GM19468 (cell line): ENCODE results near the gene EGFR.

Source experiments
- ATAC-seq: cut with Tn5 transposase; IDR thresholded peaks from one replicate; pipeline ENCODE4 v1.9.1; 2021; ENCODE audit warnings: mild to moderate bottlenecking, moderate library complexity, moderate number of reproducible peaks; ENCODE audit not compliant: unreplicated experiment; ENCODE audit errors: extremely low read depth

The EGFR gene

GRCh38 chr7:55005241-55005851, 13.5 kb upstream of the EGFR start:
- no peak for ATAC-seq

GRCh38 chr7:55006499-55006898, 12.3 kb upstream of the EGFR start:
- ATAC-seq: no peak

- ATAC-seq: no peak
Measured at GRCh38 chr7:55013851-55014250, 5.0 kb upstream of the EGFR start.

GRCh38 chr7:55016061-55016745, 2.6 kb upstream of the EGFR start:
- no peak for ATAC-seq

GRCh38 chr7:55016746-55017090, 2.1 kb upstream of the EGFR start:
- no peak for ATAC-seq

GRCh38 chr7:55017841-55018240, 976 bp upstream of the EGFR start:
- no peak for ATAC-seq

- ATAC-seq: no peak
Measured at GRCh38 chr7:55019191-55019690, 424 bp downstream of the EGFR start.

- ATAC-seq: no peak
Measured at GRCh38 chr7:55019691-55020465, 1.1 kb downstream of the EGFR start.

GRCh38 chr7:55020466-55020871, 1.7 kb downstream of the EGFR start:
- ATAC-seq: no peak

GRCh38 chr7:55021053-55021452, 2.2 kb downstream of the EGFR start:
- ATAC-seq: no peak

GRCh38 chr7:55022002-55022985, 3.5 kb downstream of the EGFR start:
- ATAC-seq: no peak

- ATAC-seq: no peak
Measured at GRCh38 chr7:55023841-55024505, 5.2 kb downstream of the EGFR start.

GRCh38 chr7:55024776-55025175, 6.0 kb downstream of the EGFR start:
- ATAC-seq: no peak

- ATAC-seq: no peak
Measured at GRCh38 chr7:55026086-55026790, 7.4 kb downstream of the EGFR start.

GRCh38 chr7:55026867-55027490, 8.2 kb downstream of the EGFR start:
- ATAC-seq: no peak

- ATAC-seq: no peak
Measured at GRCh38 chr7:55028011-55028410, 9.2 kb downstream of the EGFR start.

GRCh38 chr7:55030314-55030713, 11.5 kb downstream of the EGFR start:
- ATAC-seq: no peak

GRCh38 chr7:55031075-55031474, 12.3 kb downstream of the EGFR start:
- ATAC-seq: no peak
